HL-60 (cell line): ENCODE results near the gene FRRS1L.
"Not testable (repeated sequence)": the region's sequence is repeated elsewhere in the genome, so short reads cannot be mapped to it uniquely, and the experiment has no call there.

Experiments used
- DNase-seq, 2 experiments: peaks; one replicate each; pipeline ENCODE4 v3.0.0-alpha.2; 2010 to 2020; ENCODE audit warnings: low read depth in 1 of 2, low spot score in 1 of 2
- H3K27ac ChIP-seq: fragments of 250-450 bp; sonication (Bioruptor Pico); replicated peaks from 2 replicates; pipeline ENCODE4 v1.5.1; 2020; ENCODE audit warnings: mild to moderate bottlenecking, moderate library complexity
- H3K27me3 ChIP-seq: fragments of 250-450 bp; sonication (Bioruptor Pico); 2 replicates; pipeline ENCODE4 v1.5.1; 2021; ENCODE audit warnings: mild to moderate bottlenecking, moderate library complexity; ENCODE audit not compliant: insufficient read depth, poor library complexity, severe bottlenecking
- H3K4me3 ChIP-seq: replicated peaks from 2 replicates; pipeline ENCODE4 v1.5.1; 2011; ENCODE audit warnings: mild to moderate bottlenecking, control low read depth, low read length; ENCODE audit not compliant: insufficient read depth
- GABPA ChIP-seq: IDR thresholded peaks from 2 replicates; pipeline ENCODE4 v1.6.1; 2012; ENCODE audit warnings: low read depth
- POLR2AphosphoS5 ChIP-seq: IDR thresholded peaks from 2 replicates; pipeline ENCODE4 v1.6.1; 2012; ENCODE audit warnings: low read depth
- SPI1 ChIP-seq: IDR thresholded peaks from 2 replicates; pipeline ENCODE4 v1.6.1; 2012; ENCODE audit warnings: low read depth, mild to moderate bottlenecking, borderline replicate concordance
- TF ChIP-seq, protein P1 (sequence below): IDR thresholded peaks from 2 replicates; pipeline ENCODE4 v1.6.1; 2012; ENCODE audit warnings: low read depth; ENCODE audit not compliant: insufficient replicate concordance
- TF ChIP-seq, protein P2 (sequence below): IDR thresholded peaks from one replicate; pipeline ENCODE4 v1.5.1; 2011; ENCODE audit warnings: low read length, control low read depth, inconsistent platforms; ENCODE audit not compliant: insufficient read depth

Gene FRRS1L

DNA sequence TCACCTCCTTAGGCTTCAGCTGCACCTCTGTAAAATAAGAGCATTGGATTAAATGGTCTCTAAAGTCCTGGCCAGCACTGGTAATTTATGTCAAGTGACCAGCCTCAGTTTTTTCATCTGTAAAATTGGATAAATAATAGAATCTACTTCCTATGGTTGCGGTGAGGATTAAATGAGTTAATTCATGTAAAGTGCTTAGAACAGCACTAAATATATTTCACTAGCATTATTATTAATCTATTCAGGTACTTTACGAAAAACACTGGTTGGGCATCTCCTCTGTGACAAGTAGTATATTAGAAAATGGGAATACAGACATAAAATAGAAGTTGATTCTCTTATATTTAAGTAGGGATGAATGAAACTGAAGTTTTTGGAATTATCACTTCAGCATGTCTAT is 33.5 kb downstream of the FRRS1L start:
- TF ChIP-seq, protein P1, sequence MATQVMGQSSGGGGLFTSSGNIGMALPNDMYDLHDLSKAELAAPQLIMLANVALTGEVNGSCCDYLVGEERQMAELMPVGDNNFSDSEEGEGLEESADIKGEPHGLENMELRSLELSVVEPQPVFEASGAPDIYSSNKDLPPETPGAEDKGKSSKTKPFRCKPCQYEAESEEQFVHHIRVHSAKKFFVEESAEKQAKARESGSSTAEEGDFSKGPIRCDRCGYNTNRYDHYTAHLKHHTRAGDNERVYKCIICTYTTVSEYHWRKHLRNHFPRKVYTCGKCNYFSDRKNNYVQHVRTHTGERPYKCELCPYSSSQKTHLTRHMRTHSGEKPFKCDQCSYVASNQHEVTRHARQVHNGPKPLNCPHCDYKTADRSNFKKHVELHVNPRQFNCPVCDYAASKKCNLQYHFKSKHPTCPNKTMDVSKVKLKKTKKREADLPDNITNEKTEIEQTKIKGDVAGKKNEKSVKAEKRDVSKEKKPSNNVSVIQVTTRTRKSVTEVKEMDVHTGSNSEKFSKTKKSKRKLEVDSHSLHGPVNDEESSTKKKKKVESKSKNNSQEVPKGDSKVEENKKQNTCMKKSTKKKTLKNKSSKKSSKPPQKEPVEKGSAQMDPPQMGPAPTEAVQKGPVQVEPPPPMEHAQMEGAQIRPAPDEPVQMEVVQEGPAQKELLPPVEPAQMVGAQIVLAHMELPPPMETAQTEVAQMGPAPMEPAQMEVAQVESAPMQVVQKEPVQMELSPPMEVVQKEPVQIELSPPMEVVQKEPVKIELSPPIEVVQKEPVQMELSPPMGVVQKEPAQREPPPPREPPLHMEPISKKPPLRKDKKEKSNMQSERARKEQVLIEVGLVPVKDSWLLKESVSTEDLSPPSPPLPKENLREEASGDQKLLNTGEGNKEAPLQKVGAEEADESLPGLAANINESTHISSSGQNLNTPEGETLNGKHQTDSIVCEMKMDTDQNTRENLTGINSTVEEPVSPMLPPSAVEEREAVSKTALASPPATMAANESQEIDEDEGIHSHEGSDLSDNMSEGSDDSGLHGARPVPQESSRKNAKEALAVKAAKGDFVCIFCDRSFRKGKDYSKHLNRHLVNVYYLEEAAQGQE, result no peak
- TF ChIP-seq, protein P2, sequence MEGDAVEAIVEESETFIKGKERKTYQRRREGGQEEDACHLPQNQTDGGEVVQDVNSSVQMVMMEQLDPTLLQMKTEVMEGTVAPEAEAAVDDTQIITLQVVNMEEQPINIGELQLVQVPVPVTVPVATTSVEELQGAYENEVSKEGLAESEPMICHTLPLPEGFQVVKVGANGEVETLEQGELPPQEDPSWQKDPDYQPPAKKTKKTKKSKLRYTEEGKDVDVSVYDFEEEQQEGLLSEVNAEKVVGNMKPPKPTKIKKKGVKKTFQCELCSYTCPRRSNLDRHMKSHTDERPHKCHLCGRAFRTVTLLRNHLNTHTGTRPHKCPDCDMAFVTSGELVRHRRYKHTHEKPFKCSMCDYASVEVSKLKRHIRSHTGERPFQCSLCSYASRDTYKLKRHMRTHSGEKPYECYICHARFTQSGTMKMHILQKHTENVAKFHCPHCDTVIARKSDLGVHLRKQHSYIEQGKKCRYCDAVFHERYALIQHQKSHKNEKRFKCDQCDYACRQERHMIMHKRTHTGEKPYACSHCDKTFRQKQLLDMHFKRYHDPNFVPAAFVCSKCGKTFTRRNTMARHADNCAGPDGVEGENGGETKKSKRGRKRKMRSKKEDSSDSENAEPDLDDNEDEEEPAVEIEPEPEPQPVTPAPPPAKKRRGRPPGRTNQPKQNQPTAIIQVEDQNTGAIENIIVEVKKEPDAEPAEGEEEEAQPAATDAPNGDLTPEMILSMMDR, result no peak
- TF ChIP-seq POLR2AphosphoS5 (no peak), SPI1 (no peak), GABPA (no peak)
- Histone ChIP-seq H3K4me3 (no peak overlapping the region), H3K27ac (no peak overlapping the region), H3K27me3 (no peaks in the 10 kb centered on the region)
- no peak for DNase-seq

DNA sequence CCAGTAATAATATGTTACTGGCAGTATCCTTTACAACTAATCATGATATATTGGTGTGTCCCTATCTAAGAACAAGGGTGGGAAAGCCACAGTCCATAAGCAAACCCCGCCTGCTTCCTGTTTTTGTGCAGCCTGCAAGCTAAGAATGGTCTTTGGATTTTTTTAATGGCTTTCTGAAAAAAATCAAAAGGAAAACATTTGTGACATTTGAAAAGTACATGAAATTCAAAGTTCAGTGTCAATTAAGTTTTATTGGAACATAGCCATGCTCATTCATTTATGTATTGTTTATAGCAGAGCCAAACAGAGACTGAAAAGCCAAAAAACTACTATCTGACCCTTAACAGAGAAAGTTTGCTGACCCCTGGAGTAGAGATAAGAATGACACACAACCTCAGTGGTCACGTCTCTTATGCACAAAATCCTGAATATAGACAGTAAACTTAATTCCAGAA is 34.5 kb downstream of the FRRS1L start:
- DNase-seq, result no peak
- Histone ChIP-seq H3K27me3 (no peaks in the 10 kb centered on the region), H3K4me3 (no peak overlapping the region), H3K27ac (no peak overlapping the region)
- TF ChIP-seq POLR2AphosphoS5, result no peak
- no peak for TF ChIP-seq GABPA
- TF ChIP-seq, protein P1, result no peak
- no peak; the same call in 1 of the 2 replicates for TF ChIP-seq SPI1
- TF ChIP-seq, protein P2, result no peak

DNA sequence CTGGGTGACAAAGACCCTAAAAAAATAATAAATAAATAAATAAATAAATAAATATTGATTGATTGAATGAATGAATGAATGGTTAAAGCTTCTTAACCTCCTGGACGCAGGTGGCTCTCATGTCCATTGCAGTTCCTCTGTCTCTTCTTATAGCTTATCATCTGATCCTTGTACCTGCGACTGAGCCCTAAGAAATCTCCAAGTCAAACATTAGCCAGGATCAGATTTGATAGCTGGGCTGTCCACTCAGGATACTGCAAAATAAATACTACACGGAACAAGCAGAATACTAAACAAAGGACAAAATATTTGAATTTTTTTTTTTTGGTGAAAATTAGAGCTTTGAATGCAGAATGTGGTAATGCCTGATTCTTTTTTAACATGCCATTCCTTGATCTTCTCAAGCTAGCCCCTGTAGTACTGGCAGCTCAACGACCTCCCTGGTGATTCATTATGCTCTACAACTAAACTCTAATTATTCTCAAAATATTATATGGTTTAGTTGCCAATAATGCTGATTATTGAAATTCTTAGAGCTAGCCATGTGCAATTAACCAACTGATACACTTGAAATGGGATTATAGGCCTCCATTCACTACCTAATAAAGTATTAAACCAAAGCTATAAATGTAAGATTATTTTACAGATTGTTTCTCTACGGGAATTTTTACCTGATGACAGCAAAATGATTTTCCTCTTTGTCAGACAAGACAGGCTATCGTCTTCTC is 37.4 kb downstream of the FRRS1L start:
- no peak overlapping the region for H3K4me3 ChIP-seq
- H3K27me3 ChIP-seq, result no peaks in the 10 kb centered on the region
- TF ChIP-seq, protein P2, result no peak
- TF ChIP-seq POLR2AphosphoS5 (no peak), SPI1 (no peak), GABPA (no peak)
- TF ChIP-seq, protein P1, result no peak
- no peak overlapping the region for H3K27ac ChIP-seq
- DNase-seq, result no peak

DNA sequence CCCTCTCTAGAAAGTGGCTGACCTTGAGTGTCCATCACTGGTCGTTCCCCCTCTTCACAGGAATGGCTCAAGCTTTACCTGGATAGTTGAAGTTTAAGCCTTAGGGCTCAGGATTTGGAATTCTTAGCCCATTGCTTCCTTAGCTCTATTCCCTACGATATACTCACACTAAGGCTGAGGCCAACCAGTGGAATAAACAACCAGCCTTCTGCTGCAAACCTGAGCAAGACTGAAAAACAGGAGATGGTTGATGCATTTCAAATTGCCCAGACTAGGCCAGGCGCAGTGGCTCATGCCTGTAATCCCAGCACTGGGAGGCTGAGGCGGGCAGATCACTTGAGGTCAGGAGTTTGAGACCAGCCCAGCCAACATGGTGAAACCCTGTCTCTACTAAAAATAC is 40.4 kb downstream of the FRRS1L start:
- not testable (repeated sequence) for H3K27ac ChIP-seq, H3K4me3 ChIP-seq, DNase-seq, H3K27me3 ChIP-seq
